HG03439 (cell line): ENCODE results near the gene PTPN18.
"Not testable (repeated sequence)": the region's sequence is repeated elsewhere in the genome, so short reads cannot be mapped to it uniquely, and the experiment has no call there.

Experiments
- ATAC-seq: cut with Tn5 transposase; IDR thresholded peaks from one replicate; pipeline ENCODE4 v1.9.1; 2021; ENCODE audit warnings: mild to moderate bottlenecking, moderate library complexity; ENCODE audit not compliant: unreplicated experiment

Gene PTPN18

GRCh38 chr2:130355578-130356431 is at the start of gene PTPN18:
Gene PTPN18, plus strand, starts transcription at chr2:130356056. Its CDS starts 52 bp downstream, at chr2:130356108.
- ATAC-seq, result peak; percentile 92

- no peak for ATAC-seq
These were observed 48.0 kb upstream of the PTPN18 start for GRCh38 chr2:130307850-130308249.

GRCh38 chr2:130310881-130311280 is 45.0 kb upstream of the PTPN18 start:
- ATAC-seq, result peak; percentile 63

GRCh38 chr2:130313812-130314334 is 42.0 kb upstream of the PTPN18 start:
- ATAC-seq, result no peak

- ATAC-seq, result no peak
These were observed 41.5 kb upstream of the PTPN18 start for GRCh38 chr2:130314377-130314776.

GRCh38 chr2:130316596-130316995 is 39.3 kb upstream of the PTPN18 start:
- ATAC-seq, result no peak

GRCh38 chr2:130318906-130319305 is 37.0 kb upstream of the PTPN18 start:
- no peak for ATAC-seq

GRCh38 chr2:130319536-130319935 is 36.3 kb upstream of the PTPN18 start:
- ATAC-seq, result no peak

- ATAC-seq, result no peak
These were observed 27.9 kb upstream of the PTPN18 start for GRCh38 chr2:130327703-130328527.

GRCh38 chr2:130328710-130329109 is 27.1 kb upstream of the PTPN18 start:
- ATAC-seq, result no peak

GRCh38 chr2:130332271-130333073 is 23.4 kb upstream of the PTPN18 start:
- ATAC-seq, result peak; percentile 81

- ATAC-seq, result not testable (repeated sequence)
These were observed 22.6 kb upstream of the PTPN18 start for GRCh38 chr2:130333253-130333652.

GRCh38 chr2:130334026-130334425 is 21.8 kb upstream of the PTPN18 start:
- no peak for ATAC-seq

GRCh38 chr2:130335226-130335625 is 20.6 kb upstream of the PTPN18 start:
- no peak for ATAC-seq

- ATAC-seq, result no peak
These were observed 19.5 kb upstream of the PTPN18 start for GRCh38 chr2:130336150-130336876.

GRCh38 chr2:130336877-130337734 is 18.8 kb upstream of the PTPN18 start:
- ATAC-seq, result no peak

GRCh38 chr2:130337735-130338325 is 18.0 kb upstream of the PTPN18 start:
- no peak for ATAC-seq

- ATAC-seq, result no peak
These were observed 17.0 kb upstream of the PTPN18 start for GRCh38 chr2:130338793-130339345.
